Peyer's patch (tissue), 4 donors: ENCODE data around the gene NFIX. TPM values are rescaled to one million over a fixed set of nuclear protein-coding genes. Genes with fewer than 3 reads are reported as not detected.
A peak's percentile ranks its signal among the peaks of the same experiment; 100 is the strongest.
"Not testable (repeated sequence)": the region's sequence is repeated elsewhere in the genome, so short reads cannot be mapped to it uniquely, and the experiment has no call there.

ENCODE experiments used
- DNase-seq, 3 donors: peaks; one replicate each; pipeline ENCODE4 v3.0.0-alpha.2; 2017 to 2019
- H3K27ac ChIP-seq, 4 donors: fragments of 200-600 bp; sonication (generic); one replicate each; pipeline ENCODE4 v1.5.1; 2016 to 2019
- H3K27me3 ChIP-seq, 2 donors: fragments of 200-600 bp; sonication (generic); one replicate each; pipeline ENCODE4 v1.5.1; 2019
- H3K36me3 ChIP-seq, 3 donors: fragments of 200-600 bp; sonication (generic); one replicate each; pipeline ENCODE4 v1.5.1; 2016 to 2019
- H3K4me1 ChIP-seq, 4 donors: fragments of 200-600 bp; sonication (generic); one replicate each; pipeline ENCODE4 v1.5.1; 2016 to 2019
- H3K4me3 ChIP-seq, 4 donors: fragments of 200-600 bp; sonication (generic); 1 replicate in 3 of 4; 2 replicates in 1 of 4; pipeline ENCODE4 v1.5.1; 2016 to 2019; ENCODE audit warnings: mild to moderate bottlenecking in 1 of 4
- H3K9me3 ChIP-seq, 4 donors: fragments of 200-600 bp; sonication (generic); one replicate each; pipeline ENCODE4 v1.5.1; 2016 to 2019; ENCODE audit warnings: mild to moderate bottlenecking in 1 of 4
- CTCF ChIP-seq, 6 experiments: fragments of 450-650 bp in 4 of 6; fragments of 200-600 bp in 2 of 6; sonication (generic) in 1 of 6; IDR thresholded peaks; one replicate each; pipeline ENCODE4 v1.5.1; 2017 to 2019; ENCODE audit warnings: antibody characterized with exemption in 6 of 6, mild to moderate bottlenecking in 3 of 6, moderate library complexity in 1 of 6
- POLR2A ChIP-seq, 2 donors: fragments of 450-650 bp; IDR thresholded peaks; one replicate each; pipeline ENCODE4 v1.5.1; 2017; ENCODE audit warnings: antibody characterized with exemption in 2 of 2, mild to moderate bottlenecking in 2 of 2, moderate library complexity in 2 of 2
- total RNA-seq, 4 donors: library from RNA; depleted of rRNA; stranded (reverse); fragments of >200 nt; gene quantifications; one replicate each; pipeline ENCODE4 v1.1.0, GENCODE V29; 2016

The NFIX gene
- total RNA-seq, 4 donors from 2014 or later: 13.5 to 56.9 (median 40.0) TPM

- TF ChIP-seq CTCF (IDR thresholded peaks at IDR 0.05) (no peak), POLR2A (IDR thresholded peaks at IDR 0.05) (no peak)
- H3K27ac ChIP-seq: peak within 1 kb of the TSS in 1 of 4 donors; percentile 17
- H3K36me3 ChIP-seq: no peaks in the 10 kb centered on the region
- no peak for DNase-seq
- no peaks in the 10 kb centered on the region for H3K27me3 ChIP-seq
- H3K4me1 ChIP-seq: peaks cover 0 to 6% (median 3%) of the 10 kb centered on the region in 4 donors
- H3K4me3 ChIP-seq: no peak within 1 kb of the TSS
- H3K9me3 ChIP-seq: no peaks in the 10 kb centered on the region
These were observed 25.8 kb upstream of the NFIX start, which contains the start of gene DAND5 for GRCh38 chr19:12969292-12969988. Gene DAND5 (plus strand): TSS chr19:12969576. CDS start chr19:12969661, 85 bp downstream.

- Histone ChIP-seq H3K36me3 (no peaks in the 10 kb centered on the region), H3K27ac (peak overlapping the region in 1 of 4 donors; percentile 17)
These were observed 25.0 kb upstream of the NFIX start for GRCh38 chr19:12970070-12970820.

GRCh38 chr19:12973236-12973635 lies 22.0 kb upstream of the NFIX start:
- Histone ChIP-seq H3K27ac (no peak overlapping the region), H3K27me3 (no peaks in the 10 kb centered on the region), H3K9me3 (no peaks in the 10 kb centered on the region), H3K36me3 (no peaks in the 10 kb centered on the region), H3K4me3 (no peak overlapping the region), H3K4me1 (peaks cover 0 to 4% (median 0%) of the 10 kb centered on the region in 4 donors)
- TF ChIP-seq CTCF (IDR thresholded peaks at IDR 0.05) (no peak), POLR2A (IDR thresholded peaks at IDR 0.05) (no peak)
- no peak for DNase-seq

More at GRCh38 chr19:12970070-12970820, 25.0 kb upstream of the NFIX start:
- Histone ChIP-seq H3K27me3 (no peaks in the 10 kb centered on the region), H3K4me3 (no peak overlapping the region), H3K4me1 (peaks cover 0 to 5% (median 2%) of the 10 kb centered on the region in 4 donors), H3K9me3 (no peaks in the 10 kb centered on the region)
- TF ChIP-seq POLR2A (IDR thresholded peaks at IDR 0.05) (no peak), CTCF (IDR thresholded peaks at IDR 0.05) (no peak)
- no peak for DNase-seq

GRCh38 chr19:12974301-12975220 lies 20.7 kb upstream of the NFIX start:
- H3K27ac ChIP-seq: no peak overlapping the region
- H3K27me3 ChIP-seq: no peaks in the 10 kb centered on the region
- H3K4me3 ChIP-seq: no peak overlapping the region
- no peak for DNase-seq
- H3K4me1 ChIP-seq: peaks cover 0 to 4% (median 0%) of the 10 kb centered on the region in 4 donors
- no peak for TF ChIP-seq POLR2A (IDR thresholded peaks at IDR 0.05)
- no peak for TF ChIP-seq CTCF (IDR thresholded peaks at IDR 0.05)
- no peaks in the 10 kb centered on the region for H3K36me3 ChIP-seq
- H3K9me3 ChIP-seq: no peaks in the 10 kb centered on the region

GRCh38 chr19:12975221-12975741 lies 20.0 kb upstream of the NFIX start:
- H3K9me3 ChIP-seq: no peaks in the 10 kb centered on the region
- no peak for TF ChIP-seq CTCF (IDR thresholded peaks at IDR 0.05)
- no peaks in the 10 kb centered on the region for H3K36me3 ChIP-seq
- no peaks in the 10 kb centered on the region for H3K27me3 ChIP-seq
- DNase-seq: no peak
- peaks cover 0 to 4% (median 0%) of the 10 kb centered on the region in 4 donors for H3K4me1 ChIP-seq
- no peak overlapping the region for H3K4me3 ChIP-seq
- H3K27ac ChIP-seq: no peak overlapping the region

GRCh38 chr19:12976109-12976508 lies 19.2 kb upstream of the NFIX start:
- not testable (repeated sequence) for H3K4me1 ChIP-seq, H3K27me3 ChIP-seq, H3K27ac ChIP-seq, H3K9me3 ChIP-seq, H3K4me3 ChIP-seq, DNase-seq, H3K36me3 ChIP-seq
